BLaER1 treated with 17β-estradiol and CSF1 and Interleukin-3, amounts not matched to agents 10 nM and 100 nM (cell line): ENCODE measurements around the gene DCLK1.

Experiments
- H3K27ac ChIP-seq, 11 experiments: shearing (Covaris generic); formaldehyde crosslinking; 2 replicates each; pipeline ENCODE4 v1.8.1; 2022
- H3K27me3 ChIP-seq, 11 experiments: shearing (Covaris generic); formaldehyde crosslinking; 2 replicates each; pipeline ENCODE4 v1.8.1; 2022
- H3K36me3 ChIP-seq, 11 experiments: shearing (Covaris generic); formaldehyde crosslinking; 2 replicates each; pipeline ENCODE4 v1.8.1; 2022
- H3K4me1 ChIP-seq, 10 experiments: shearing (Covaris generic); formaldehyde crosslinking; 2 replicates each; pipeline ENCODE4 v1.8.1; 2022
- H3K4me2 ChIP-seq, 11 experiments: shearing (Covaris generic); formaldehyde crosslinking; 2 replicates each; pipeline ENCODE4 v1.8.1; 2022
- H3K4me3 ChIP-seq, 10 experiments: shearing (Covaris generic); formaldehyde crosslinking; 2 replicates each; pipeline ENCODE4 v1.8.1; 2022
- H3K9ac ChIP-seq, 11 experiments: shearing (Covaris generic); formaldehyde crosslinking; 2 replicates each; pipeline ENCODE4 v1.8.1; 2022
- H3K9me3 ChIP-seq, 11 experiments: shearing (Covaris generic); formaldehyde crosslinking; replicated peaks in 1 of 11; 2 replicates each; pipeline ENCODE4 v1.8.1; 2022
- H4K20me1 ChIP-seq, 11 experiments: shearing (Covaris generic); formaldehyde crosslinking; 2 replicates each; pipeline ENCODE4 v1.8.1; 2022
- Cebpa-rat ChIP-seq, 11 experiments: shearing (Covaris generic); IDR thresholded peaks; 2 replicates each; pipeline ENCODE4 v1.8.1; 2022

Gene DCLK1

GRCh38 chr13:35781036-35782000 is 349.9 kb downstream of the DCLK1 start:
- H3K27me3 ChIP-seq: no peaks in the 10 kb centered on the region
- no peaks in the 10 kb centered on the region for H3K4me1 ChIP-seq
- no peak overlapping the region for H3K27ac ChIP-seq
- H3K4me3 ChIP-seq: no peak overlapping the region
- no peak overlapping the region for H3K9ac ChIP-seq
- H3K36me3 ChIP-seq: no peaks in the 10 kb centered on the region
- no peaks in the 10 kb centered on the region for H3K9me3 ChIP-seq
- no peak for TF ChIP-seq Cebpa-rat (IDR thresholded peaks at IDR 0.05)
- H3K4me2 ChIP-seq: no peak overlapping the region
- H4K20me1 ChIP-seq: no peaks in the 10 kb centered on the region

DNA sequence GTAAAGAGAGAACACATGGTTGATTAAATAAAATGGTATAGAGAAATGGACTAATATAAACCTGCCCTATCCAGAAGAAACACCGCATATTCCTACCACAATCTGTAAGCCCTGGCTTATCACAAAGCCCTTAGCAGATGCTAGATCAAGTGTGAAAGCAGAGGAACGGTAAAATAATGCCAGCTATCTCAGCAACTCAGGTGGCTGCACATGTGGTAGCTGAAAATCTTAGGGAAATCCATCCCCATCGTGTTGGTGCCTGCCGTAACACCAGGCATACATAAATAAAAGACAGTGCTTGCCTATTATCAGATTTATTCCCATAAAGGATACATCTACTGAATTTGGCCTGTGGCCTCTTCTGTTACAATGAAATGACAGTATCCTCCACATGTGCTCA is 350.6 kb downstream of the DCLK1 start:
- H3K36me3 ChIP-seq: no peaks in the 10 kb centered on the region

GRCh38 chr13:35771898-35772297 is 359.3 kb downstream of the DCLK1 start:
- no peaks in the 10 kb centered on the region for H3K4me1 ChIP-seq
- H3K9ac ChIP-seq: no peak overlapping the region
- TF ChIP-seq Cebpa-rat (IDR thresholded peaks at IDR 0.05): no peak
- no peak overlapping the region for H3K27ac ChIP-seq
- H3K9me3 ChIP-seq: no peaks in the 10 kb centered on the region
- H3K4me3 ChIP-seq: no peak overlapping the region
- H3K4me2 ChIP-seq: no peak overlapping the region
- H4K20me1 ChIP-seq: no peaks in the 10 kb centered on the region
- H3K36me3 ChIP-seq: no peaks in the 10 kb centered on the region
- H3K27me3 ChIP-seq: no peaks in the 10 kb centered on the region

More for the DNA sequence above, 350.6 kb downstream of the DCLK1 start:
- TF ChIP-seq Cebpa-rat (IDR thresholded peaks at IDR 0.05): no peak
- no peaks in the 10 kb centered on the region for H3K27me3 ChIP-seq
- no peaks in the 10 kb centered on the region for H3K4me1 ChIP-seq
- no peaks in the 10 kb centered on the region for H4K20me1 ChIP-seq
- H3K4me2 ChIP-seq: no peak overlapping the region
- no peak overlapping the region for H3K9ac ChIP-seq
- no peak overlapping the region for H3K4me3 ChIP-seq
- H3K9me3 ChIP-seq: no peaks in the 10 kb centered on the region
- no peak overlapping the region for H3K27ac ChIP-seq

DNA sequence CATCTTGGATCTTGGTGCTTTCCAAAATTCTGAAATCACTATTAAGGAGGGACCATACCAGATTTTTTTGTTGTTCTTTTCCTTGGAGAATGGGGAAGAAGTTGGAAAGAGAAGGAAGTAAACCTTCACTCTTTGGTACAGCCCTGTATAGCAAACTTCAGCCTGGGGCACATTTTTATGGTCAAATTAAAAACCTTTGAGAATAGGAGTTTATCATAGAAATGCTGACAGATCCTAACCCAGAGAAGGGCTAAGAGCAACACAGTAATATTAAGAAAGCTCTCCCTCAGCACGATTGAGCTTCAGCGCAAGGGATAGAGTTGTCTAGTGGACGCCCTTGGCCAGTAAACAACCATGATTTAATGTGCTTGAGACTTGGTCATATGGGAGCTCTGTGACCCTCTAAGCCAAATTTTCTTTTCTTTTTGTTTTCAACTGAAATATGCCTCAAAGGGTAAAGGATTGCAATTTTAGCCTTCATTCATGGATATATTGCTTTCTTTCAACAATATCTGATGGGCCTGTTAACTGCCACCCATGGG is 360.4 kb downstream of the DCLK1 start:
- Histone ChIP-seq H3K27me3 (no peaks in the 10 kb centered on the region), H4K20me1 (no peaks in the 10 kb centered on the region), H3K9me3 (no peaks in the 10 kb centered on the region), H3K4me3 (no peak overlapping the region), H3K4me2 (no peak overlapping the region), H3K9ac (no peak overlapping the region), H3K4me1 (no peaks in the 10 kb centered on the region), H3K36me3 (no peaks in the 10 kb centered on the region), H3K27ac (no peak overlapping the region)
- no peak for TF ChIP-seq Cebpa-rat (IDR thresholded peaks at IDR 0.05)

GRCh38 chr13:35769812-35770211 is 361.4 kb downstream of the DCLK1 start:
- no peak overlapping the region for H3K27ac ChIP-seq
- H4K20me1 ChIP-seq: no peaks in the 10 kb centered on the region
- H3K4me3 ChIP-seq: no peak overlapping the region
- no peak overlapping the region for H3K4me2 ChIP-seq
- no peaks in the 10 kb centered on the region for H3K27me3 ChIP-seq
- H3K36me3 ChIP-seq: no peaks in the 10 kb centered on the region
- no peaks in the 10 kb centered on the region for H3K9me3 ChIP-seq
- H3K4me1 ChIP-seq: no peaks in the 10 kb centered on the region
- H3K9ac ChIP-seq: no peak overlapping the region
- no peak for TF ChIP-seq Cebpa-rat (IDR thresholded peaks at IDR 0.05)

- H3K9me3 ChIP-seq: no peaks in the 10 kb centered on the region
- H3K9ac ChIP-seq: no peak overlapping the region
- H3K27ac ChIP-seq: no peak overlapping the region
- H3K4me1 ChIP-seq: no peaks in the 10 kb centered on the region
- no peaks in the 10 kb centered on the region for H4K20me1 ChIP-seq
- H3K4me3 ChIP-seq: no peak overlapping the region
- no peaks in the 10 kb centered on the region for H3K27me3 ChIP-seq
- no peaks in the 10 kb centered on the region for H3K36me3 ChIP-seq
- no peak for TF ChIP-seq Cebpa-rat (IDR thresholded peaks at IDR 0.05)
- H3K4me2 ChIP-seq: no peak overlapping the region
Measured at GRCh38 chr13:35768551-35768950, 362.6 kb downstream of the DCLK1 start.

- no peaks in the 10 kb centered on the region for H3K36me3 ChIP-seq
- H3K27ac ChIP-seq: no peak overlapping the region
- H3K4me2 ChIP-seq: no peak overlapping the region
- H3K9ac ChIP-seq: no peak overlapping the region
- no peaks in the 10 kb centered on the region for H4K20me1 ChIP-seq
- H3K27me3 ChIP-seq: no peaks in the 10 kb centered on the region
- no peak overlapping the region for H3K4me3 ChIP-seq
- H3K9me3 ChIP-seq: peaks cover 0 to 1% (median 0%) of the 10 kb centered on the region in 11 experiments; a peak in 1 of 22 replicates
- H3K4me1 ChIP-seq: no peaks in the 10 kb centered on the region
- TF ChIP-seq Cebpa-rat (IDR thresholded peaks at IDR 0.05): no peak
Measured at GRCh38 chr13:35768073-35768472, 363.1 kb downstream of the DCLK1 start.

GRCh38 chr13:35767256-35767976 is 363.8 kb downstream of the DCLK1 start:
- H3K4me1 ChIP-seq: no peaks in the 10 kb centered on the region
- peaks cover 0 to 8% (median 5%) of the 10 kb centered on the region in 11 experiments; a peak in 9 of 22 replicates for H3K9me3 ChIP-seq
- H3K4me2 ChIP-seq: no peak overlapping the region
- H3K27ac ChIP-seq: no peak overlapping the region
- no peak overlapping the region for H3K4me3 ChIP-seq
- no peak for TF ChIP-seq Cebpa-rat (IDR thresholded peaks at IDR 0.05)
- no peaks in the 10 kb centered on the region for H3K36me3 ChIP-seq
- H3K27me3 ChIP-seq: no peaks in the 10 kb centered on the region
- no peaks in the 10 kb centered on the region for H4K20me1 ChIP-seq
- H3K9ac ChIP-seq: no peak overlapping the region

DNA sequence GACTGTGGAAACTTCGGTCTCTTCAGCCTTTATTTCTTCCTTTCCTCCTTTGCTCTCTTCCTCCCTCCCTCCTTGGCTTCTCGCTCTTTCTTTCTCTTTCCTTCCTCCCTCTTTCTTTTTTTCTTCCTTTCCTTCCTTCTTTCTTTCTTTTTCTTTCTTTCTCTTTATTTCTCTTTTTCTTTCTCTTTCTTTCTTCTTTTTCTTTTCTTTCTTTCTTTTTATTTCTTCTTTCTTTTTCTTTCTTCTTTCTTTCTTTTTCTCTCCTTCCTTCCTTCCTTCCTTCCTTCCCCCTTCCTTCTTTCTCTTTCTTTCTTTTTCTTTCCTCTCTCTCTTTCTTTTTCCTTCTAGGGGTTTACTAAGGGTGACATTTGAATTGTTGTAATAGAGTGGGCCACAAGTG is 364.5 kb downstream of the DCLK1 start:
- Histone ChIP-seq H3K4me1 (no peaks in the 10 kb centered on the region), H3K4me2 (no peak overlapping the region), H3K9ac (no peak overlapping the region), H3K27ac (no peak overlapping the region), H3K27me3 (no peaks in the 10 kb centered on the region), H3K9me3 (peaks cover 0 to 15% (median 12%) of the 10 kb centered on the region in 11 experiments; a peak in 14 of 22 replicates), H3K36me3 (no peaks in the 10 kb centered on the region), H4K20me1 (no peaks in the 10 kb centered on the region), H3K4me3 (no peak overlapping the region)
- TF ChIP-seq Cebpa-rat (IDR thresholded peaks at IDR 0.05): no peak
